HEK293T (cell line): ENCODE measurements around the gene ZDHHC7.

ENCODE experiments used
- BHLHE40 ChIP-seq: fragments of 450-650 bp; IDR thresholded peaks from 2 replicates; pipeline ENCODE4 v1.6.1; 2016; ENCODE audit warnings: mild to moderate bottlenecking, moderate library complexity, borderline replicate concordance
- ELF4 ChIP-seq: fragments of 450-650 bp; IDR thresholded peaks from 2 replicates; pipeline ENCODE4 v1.6.1; 2017; ENCODE audit warnings: antibody characterized with exemption
- FOXK2 ChIP-seq: fragments of 450-650 bp; IDR thresholded peaks from 2 replicates; pipeline ENCODE4 v1.6.1; 2016; ENCODE audit warnings: mild to moderate bottlenecking
- FOXM1 ChIP-seq: fragments of 450-650 bp; IDR thresholded peaks from 2 replicates; pipeline ENCODE4 v1.6.1; 2017; ENCODE audit warnings: mild to moderate bottlenecking, borderline replicate concordance
- HDGF ChIP-seq: fragments of 450-650 bp; IDR thresholded peaks from 2 replicates; pipeline ENCODE4 v1.6.1; 2017; ENCODE audit warnings: antibody characterized with exemption, borderline replicate concordance
- L3MBTL2 ChIP-seq: fragments of 450-650 bp; conservative IDR thresholded peaks from 2 replicates; pipeline ENCODE4 v1.6.1; 2016; ENCODE audit warnings: mild to moderate bottlenecking
- NFRKB ChIP-seq: fragments of 450-650 bp; IDR thresholded peaks from 2 replicates; pipeline ENCODE4 v1.6.1; 2016; ENCODE audit warnings: mild to moderate bottlenecking, moderate library complexity
- SP1 ChIP-seq: fragments of 450-650 bp; IDR thresholded peaks from 2 replicates; pipeline ENCODE4 v1.6.1; 2017
- SUZ12 ChIP-seq: fragments of 450-650 bp; IDR thresholded peaks from 2 replicates; pipeline ENCODE4 v1.6.1; 2016; ENCODE audit warnings: mild to moderate bottlenecking
- TARDBP ChIP-seq: fragments of 450-650 bp; IDR thresholded peaks from 2 replicates; pipeline ENCODE4 v1.6.1; 2016
- ZNF384 ChIP-seq: fragments of 450-650 bp; IDR thresholded peaks from 2 replicates; pipeline ENCODE4 v1.6.1; 2016

DNA sequence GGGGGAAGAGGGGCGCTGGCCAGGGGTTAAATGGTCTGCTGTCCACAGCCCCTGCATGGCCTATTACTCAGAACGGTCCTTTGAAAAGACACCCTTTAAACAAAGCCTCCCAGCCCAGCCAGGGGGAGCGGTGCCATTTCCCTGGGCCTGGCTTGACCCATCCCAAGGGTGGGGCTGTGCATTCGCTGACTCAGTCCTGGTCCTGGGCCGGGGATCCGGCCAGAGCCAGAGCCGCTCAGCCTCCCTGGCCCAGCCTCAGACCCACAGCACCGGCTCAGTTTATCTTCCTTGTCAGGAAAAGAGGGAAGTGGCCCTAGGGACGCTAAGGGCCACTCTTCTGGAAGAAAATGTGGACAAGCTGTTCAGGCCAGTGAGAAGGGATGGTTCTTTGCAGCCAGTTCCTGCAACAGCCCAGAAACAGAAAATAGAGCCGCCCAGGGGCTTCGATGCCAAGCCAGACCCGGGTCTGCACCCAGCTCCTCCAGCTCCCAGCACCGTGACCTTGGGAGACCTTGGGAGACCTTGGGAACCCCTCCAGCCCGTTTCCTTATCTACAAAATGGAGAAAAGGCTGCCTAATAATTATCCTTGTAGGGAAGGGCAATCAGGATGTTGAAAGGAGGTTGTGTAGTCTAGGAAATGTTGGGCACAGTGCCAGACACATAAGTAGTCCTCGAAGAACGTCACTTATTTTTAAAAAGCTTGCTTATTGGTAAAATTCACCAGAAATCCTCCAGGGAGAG is 82.5 kb downstream of the ZDHHC7 start:
- TF ChIP-seq BHLHE40 = no peak
- TF ChIP-seq HDGF = no peak
- no peak for TF ChIP-seq SUZ12
- TF ChIP-seq NFRKB = no peak
- no peak for TF ChIP-seq SP1
- TF ChIP-seq L3MBTL2 = no peak
- TF ChIP-seq TARDBP = no peak
- TF ChIP-seq FOXK2 = no peak
- no peak for TF ChIP-seq ZNF384
- no peak for TF ChIP-seq ELF4
- TF ChIP-seq FOXM1 = no peak
